Measurements from ENCODE around the gene JAK2.
"Not testable (repeated sequence)": the region's sequence is repeated elsewhere in the genome, so short reads cannot be mapped to it uniquely, and the experiment has no call there.

Gene JAK2

DNA sequence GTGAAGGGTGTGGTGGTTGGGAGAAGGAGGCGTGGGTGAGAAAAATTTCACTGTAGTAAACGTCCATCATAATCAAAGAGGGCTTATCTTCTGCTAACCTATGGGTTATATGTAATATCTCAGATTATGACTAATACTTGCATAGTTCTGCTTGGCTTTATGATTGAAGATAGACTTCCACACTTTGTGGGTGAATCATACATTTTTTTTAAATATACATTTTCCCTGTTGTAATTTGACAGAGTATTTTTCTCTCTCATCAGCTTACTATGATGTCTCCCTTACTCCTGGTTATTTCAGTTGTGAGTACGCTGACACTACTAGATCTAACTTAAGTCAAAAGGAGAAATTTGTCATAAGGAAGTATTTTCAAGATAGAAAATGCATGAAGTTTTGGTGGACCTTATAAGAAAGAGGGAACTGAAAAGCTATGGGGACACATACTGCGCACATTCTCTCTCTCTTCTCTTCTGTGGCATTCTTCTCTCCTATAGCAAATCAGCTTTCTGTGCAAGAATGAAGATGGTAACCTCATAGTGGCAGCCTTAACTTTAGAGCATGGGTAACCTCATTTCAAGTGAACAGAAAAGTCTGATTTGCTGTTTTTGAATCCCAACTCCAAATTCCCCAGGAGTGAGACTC lies 4.9 kb upstream of the JAK2 start:
- DNase-seq (ENCODE audit: low read depth in 3 of 3): no peak

DNA sequence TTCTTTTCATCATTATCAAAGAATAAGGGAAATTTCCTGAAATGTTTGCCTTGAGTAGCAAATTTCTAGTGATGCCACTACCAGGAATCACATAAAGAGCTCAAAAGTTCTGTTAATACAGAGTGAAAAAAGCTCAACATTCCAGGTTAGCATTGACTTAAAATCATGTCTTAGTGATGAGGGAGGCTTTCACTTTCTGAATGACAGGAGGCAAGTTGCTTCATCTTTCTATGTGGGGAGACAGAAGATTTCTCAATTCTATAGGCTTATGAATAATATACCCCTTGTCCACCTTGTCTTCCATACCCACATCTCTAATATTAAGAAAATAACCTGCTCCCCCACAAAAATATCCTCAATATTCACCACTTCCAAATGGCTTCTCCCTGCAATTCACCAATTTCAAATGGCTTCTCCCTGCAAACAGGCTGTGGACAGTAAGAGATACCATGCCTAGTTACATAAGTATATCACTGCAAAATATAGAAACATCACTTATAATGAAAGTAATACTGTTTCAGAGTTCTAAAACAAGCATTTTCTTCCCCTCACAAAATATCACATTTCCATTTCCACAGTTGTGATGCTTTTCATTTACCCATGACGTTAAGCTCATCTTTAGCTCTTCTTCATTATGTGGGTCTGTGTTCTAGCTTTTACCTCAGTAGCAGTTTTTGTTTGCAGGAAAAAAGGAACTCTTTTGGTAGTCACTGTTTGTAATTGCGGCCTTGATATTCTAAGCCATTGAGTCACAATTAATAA lies 2.2 kb upstream of the JAK2 start:
- no peak for DNase-seq (ENCODE audit: low read depth in 3 of 3)

DNA sequence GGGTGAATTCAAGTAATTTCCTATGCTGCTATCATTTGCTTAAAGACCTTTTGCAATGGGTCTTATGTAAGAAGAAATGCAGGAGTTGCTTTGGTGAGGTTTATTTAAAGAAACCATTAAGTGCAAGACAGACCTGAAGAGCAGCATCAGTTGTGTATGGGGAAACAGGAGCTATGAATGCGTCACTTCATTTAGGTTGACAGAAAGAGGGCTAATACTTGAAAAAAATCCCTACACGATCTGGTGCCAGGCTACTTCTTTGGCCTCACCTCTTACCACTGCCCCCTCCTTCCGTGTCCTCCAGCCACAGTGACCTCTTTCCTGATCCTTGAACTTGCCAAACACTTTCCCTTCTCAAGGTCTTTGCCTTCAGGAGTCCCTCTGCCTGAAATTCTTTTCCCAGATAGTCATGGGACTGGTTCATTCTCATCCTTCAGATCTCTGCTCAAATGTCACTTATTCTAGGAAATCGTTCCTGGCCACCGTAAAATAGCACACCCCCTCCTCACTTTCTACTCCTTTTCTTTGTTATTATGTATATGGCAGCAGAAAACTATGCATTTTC lies 1.4 kb upstream of the JAK2 start:
- DNase-seq (ENCODE audit: low read depth in 3 of 3): no peak

DNA sequence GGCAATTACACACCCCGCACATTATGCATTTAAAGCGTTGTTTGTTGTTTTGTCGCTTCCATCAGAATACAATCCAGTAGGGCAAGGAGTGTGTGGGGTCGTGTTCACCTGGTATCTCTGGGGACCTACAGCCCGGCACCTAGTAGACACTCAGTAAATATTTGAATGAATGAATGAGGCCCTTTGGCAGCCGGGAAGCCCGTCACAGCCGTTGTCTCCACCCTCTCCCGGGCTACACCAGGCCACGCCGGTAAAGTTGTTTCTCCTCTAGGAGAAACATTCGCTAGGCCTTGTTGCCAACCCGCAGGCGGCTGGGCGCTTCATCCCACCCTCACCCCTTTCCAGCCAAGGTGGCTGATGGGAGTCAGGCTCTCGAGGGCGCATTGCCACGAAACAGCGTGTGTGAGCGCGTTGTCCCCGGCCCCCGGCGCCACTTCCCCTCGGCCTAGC lies 876 bp upstream of the JAK2 start:
- DNase-seq (ENCODE audit: low read depth in 3 of 3): no peak

DNA sequence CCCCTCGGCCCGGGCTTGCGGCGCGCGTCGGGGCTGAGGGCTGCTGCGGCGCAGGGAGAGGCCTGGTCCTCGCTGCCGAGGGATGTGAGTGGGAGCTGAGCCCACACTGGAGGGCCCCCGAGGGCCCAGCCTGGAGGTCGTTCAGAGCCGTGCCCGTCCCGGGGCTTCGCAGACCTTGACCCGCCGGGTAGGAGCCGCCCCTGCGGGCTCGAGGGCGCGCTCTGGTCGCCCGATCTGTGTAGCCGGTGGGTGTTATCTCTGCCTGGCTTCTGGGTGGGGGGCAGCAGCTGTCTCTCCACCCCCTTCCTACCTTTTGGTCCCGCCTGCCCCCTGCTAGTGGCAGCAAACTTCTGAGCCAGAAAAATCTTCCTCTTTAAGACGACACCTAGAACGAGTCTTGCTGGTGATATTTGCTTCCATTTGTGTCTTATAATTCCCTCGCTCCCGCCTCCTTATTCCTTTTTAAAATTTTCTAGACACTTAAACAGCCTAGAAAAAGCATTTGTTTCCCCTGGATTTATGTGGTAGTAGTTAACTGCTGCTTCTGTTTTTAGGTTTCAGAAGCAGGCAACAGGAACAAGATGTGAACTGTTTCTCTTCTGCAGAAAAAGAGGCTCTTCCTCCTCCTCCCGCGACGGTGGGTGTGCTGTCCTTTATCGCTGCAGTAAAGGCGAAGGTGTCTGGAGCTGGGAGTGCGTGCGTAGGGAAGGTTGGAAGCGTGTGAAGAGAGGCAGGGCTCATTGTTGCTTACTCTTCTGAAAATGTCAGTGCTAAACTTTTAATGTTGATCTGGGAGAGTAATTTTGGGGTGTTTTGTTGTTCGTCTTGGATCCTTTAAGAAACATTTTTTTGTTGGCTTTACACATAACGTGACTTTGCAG lies 554 bp downstream of the JAK2 start:
- peak in 1 of 3 donors; percentile 11 for DNase-seq (ENCODE audit: low read depth in 3 of 3)

DNA sequence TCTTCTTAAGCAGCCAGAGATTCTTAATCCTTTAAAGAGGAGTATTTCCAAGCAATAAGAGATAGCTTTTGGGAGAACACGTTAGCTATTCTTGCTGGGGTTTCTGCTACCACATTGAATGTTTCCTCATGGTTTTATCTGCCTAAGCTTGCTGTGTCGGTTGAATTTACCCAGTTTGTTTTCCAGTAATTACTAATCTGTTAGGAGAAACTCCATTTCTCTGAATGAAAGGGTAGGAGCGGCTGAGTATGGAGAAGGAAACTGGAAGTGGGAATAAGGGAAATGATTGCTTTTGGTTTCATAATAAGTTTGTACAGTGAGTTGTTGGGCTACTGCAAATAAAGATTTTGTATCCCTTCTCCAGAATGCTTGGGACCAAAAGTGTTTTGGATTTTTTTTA lies 1.2 kb downstream of the JAK2 start:
- DNase-seq (ENCODE audit: low read depth in 3 of 3): no peak

DNA sequence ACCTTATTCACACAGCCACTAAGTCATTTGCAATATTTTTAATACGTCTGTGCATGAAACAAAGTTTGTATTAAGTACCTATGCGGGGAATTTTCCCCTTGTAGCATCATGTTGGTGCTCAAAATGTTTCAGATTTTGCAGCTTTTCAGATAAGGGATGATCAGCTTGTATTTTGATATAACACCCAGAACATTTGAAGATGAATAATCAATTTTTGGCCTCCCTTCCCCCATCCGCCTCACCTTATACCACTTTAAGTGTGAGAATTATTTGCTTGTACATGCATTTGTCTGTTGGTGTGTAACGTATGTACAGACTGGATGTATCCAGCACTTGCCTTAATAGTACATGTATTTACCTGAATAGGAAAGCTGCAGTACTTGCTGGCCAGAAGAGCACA lies 1.7 kb downstream of the JAK2 start:
- DNase-seq (ENCODE audit: low read depth in 3 of 3): no peak

DNA sequence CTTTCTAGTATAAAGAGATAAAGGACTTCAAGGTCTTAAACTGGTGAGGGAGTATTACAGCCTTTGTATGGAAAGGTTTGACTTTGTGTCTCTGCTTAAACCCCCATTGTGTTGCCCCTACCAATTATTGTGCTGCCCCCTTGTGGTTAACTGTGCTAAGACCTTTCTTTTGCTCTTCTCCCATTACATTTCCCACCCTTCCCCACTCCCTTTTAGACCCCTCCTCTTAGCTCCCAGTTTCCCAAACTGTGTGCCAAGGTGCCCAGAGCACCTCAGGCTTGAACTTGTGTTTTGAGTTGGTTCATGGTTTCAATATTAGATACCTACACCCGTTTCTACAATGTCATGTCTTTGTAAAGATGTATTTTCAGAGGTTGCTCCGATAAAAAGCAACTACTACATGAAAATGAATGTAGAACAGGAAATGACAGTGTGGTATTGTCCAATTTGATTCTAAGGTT lies 2.9 kb downstream of the JAK2 start:
- peak in 2 of 3 donors; percentile 28 to 62 for DNase-seq (ENCODE audit: low read depth in 3 of 3)

DNA sequence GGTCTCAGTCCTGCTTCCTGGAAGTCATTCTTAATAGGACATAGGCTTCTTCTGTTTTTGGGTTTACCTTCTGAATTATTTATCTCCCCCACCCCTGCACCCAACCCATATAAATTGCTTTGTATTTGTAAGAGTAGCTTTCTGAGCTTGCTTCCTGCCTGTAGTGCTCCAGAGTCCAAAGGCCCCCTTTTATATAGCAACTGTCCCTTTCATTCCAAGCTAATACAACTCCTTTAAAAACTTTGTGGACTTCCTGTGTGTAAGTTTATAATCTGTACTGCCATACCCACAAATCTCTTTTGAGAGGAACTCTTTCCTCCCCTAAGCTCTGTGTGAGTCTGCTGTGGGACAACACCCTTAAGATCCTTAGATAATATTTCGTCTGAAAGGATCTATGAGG lies 7.8 kb downstream of the JAK2 start:
- no peak for DNase-seq (ENCODE audit: low read depth in 3 of 3)

DNA sequence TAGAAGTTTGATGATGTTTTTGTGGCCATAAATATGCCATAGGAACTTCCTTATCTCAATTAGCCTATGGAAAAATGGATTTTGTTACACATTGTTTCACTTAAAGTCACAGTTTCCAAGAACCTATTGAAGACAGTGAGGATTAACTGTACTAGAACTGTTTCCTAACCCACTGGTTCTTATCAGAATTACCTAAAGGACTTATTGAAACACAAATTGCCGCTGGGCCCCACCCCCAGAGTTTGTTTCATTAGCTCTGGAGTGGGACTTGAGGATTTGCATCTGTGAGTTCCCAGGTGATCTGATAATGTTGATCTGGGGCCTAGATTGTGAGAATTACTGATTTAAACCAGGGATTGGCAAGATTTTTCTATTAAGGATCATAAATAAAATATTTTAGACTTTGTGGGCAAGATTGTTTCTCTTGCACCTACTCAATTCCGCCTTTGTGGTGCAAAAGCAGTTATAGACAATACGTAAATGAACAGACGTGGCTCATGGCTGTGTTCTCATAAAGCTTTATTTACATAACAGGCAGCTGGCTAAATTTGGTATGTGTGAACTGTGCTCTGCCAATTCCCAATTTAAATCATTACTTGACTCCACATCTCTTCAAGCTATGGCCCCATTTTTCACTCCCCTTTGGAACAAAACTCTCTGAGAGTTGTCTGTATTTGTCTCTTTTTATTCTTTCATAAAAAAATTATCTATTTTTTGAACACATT lies 9.3 kb downstream of the JAK2 start:
- no peak for DNase-seq (ENCODE audit: low read depth in 3 of 3)

DNA sequence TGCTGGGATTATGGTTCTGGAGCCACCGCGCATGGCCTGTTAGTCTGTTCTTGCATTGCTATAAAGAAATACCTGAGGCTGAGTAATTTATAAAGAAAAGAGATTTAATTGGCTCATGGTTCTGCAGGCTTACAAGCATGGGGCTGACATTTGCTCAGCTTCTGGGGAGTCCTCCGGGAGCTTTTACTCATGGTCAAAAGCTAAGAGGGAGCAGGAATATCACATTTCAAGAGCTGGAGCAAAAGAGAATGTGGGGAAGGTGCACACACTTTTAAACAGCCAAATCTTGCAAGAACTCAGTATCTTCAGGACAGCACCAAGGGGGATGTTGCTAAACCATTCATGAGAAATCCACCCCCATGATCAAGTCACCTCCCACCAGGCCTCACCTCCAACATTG lies 12.1 kb downstream of the JAK2 start:
- DNase-seq (ENCODE audit: low read depth in 3 of 3): no peak

DNA sequence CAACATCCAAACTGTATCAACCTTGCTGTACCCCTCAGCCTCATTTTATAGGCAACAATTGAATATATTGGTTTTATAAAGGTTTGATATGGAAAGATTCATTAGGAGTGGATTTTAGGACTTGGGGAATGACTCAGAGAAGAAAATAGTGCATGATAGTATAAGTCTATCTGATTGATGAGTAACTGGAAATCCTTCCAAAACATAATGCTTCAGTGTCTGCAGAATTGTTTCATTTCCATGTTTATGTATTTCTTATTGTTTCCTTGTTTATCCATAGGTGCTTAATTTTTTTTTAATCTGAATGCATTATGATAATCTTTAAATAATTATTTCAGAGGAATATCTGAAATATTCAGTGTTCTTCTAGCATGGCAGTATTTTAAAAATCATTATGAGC lies 12.6 kb downstream of the JAK2 start:
- DNase-seq (ENCODE audit: low read depth in 3 of 3): no peak

DNA sequence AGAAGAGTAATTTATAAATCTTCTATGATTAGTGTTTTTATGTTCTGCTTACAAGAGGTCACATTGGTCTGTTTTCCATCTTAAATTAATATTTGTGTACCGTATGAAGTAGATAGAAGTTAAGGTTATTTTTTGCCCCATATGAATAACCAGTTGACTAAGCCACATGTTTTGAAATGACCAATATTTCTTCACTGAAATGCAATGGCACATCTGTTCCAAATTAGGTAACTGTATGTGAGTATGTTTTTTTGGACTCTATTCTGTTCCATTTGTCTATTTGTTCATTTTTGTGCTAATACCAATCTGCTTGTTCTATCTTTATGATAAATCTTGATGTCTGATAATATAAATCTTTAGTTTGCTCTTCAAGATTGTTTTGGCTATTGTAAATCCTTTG lies 17.7 kb downstream of the JAK2 start:
- no peak for DNase-seq (ENCODE audit: low read depth in 3 of 3)

DNA sequence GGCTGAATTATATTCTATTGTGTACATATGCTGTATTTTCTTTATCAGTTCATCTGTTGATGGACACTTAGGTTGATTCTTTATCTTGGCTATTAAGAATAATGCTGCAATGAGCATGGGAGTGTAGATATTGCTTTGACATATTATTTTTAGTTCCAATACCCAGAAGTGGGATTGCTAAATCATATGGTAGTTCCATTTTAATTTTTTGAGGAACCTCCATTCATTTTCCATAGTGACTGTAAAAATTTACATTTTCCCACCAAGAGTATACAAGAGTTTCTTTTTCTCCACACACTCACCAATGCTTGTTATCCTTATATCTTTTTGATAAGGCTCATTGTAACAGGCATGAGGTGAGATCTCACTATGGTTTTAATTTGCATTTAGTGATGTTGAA lies 19.4 kb downstream of the JAK2 start:
- DNase-seq (ENCODE audit: low read depth in 3 of 3): no peak

DNA sequence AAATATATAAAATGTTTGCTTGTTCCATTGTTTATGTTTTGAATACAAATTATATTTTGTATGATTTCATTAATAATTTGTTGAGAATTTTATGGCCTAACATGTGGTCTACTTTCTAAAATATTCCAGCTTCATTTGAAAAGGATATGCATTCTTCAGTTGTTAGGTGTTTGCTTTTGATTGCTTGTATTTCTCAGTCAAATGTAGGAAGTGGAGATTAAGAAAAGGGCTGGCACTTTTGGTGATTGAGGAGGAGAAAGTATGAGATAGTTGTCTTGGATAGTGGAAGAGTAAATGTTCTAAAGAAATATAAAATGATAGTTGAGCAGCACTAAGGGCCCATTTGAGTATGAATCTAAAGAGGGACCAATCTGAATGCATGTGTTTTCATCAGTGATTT lies 23.1 kb downstream of the JAK2 start:
- DNase-seq (ENCODE audit: low read depth in 3 of 3): no peak

DNA sequence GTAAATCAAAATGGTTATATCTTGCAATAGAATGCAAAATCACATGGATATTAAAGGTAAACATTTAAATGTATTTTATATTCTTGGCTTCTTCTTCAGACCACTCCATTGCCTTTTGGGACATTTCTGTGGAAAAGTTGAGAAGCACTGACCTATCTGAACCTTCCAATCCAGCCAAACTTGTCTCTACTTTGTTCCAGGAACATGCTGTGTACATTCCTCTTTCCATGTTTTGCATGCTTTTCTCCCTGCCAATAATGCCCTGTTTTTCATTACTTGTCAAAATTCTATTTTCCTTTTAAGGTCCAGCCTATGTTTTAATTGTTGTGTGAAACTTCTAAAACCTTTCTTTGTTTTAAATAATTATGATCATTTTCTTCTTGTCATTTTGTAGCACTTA lies 28.3 kb downstream of the JAK2 start:
- DNase-seq (ENCODE audit: low read depth in 3 of 3): no peak

DNA sequence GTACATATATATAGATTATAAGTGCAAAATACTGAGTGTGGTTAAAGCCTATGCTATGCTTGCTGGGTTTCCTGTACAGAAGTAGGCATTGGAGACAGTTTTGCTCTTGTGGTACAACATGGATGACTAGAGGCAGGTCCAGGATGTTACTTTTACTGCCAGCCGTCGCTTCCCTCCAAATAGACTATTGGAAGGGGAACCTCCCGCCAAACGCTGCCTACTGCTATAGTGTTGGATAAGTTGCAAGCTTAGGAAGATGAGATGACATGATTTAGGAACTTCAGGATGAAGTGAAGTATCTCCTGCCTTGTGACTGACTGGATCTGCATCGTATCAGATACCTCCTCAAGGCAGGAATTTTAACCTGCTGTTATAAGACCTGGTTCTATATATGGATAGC lies 30.9 kb downstream of the JAK2 start:
- DNase-seq (ENCODE audit: low read depth in 3 of 3): no peak

DNA sequence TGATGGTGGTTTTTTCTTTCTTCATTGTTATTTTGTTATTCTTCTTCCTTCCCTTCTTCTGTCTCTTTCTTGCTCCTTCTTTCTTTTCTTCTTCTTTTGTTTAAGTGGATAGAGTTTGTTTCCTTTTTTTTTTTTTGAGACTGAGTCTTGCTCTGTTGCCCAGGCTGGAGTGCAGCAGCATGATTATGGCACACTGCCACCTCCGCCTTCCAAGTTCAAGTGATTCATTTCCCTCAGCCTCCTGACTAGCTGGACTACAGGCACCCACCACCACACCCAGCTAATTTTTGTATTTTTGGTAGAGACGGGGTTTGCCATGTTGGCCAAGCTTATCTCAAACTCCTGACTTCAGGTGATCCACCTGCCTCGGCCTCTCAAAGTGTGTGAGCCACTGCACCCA lies 40.3 kb downstream of the JAK2 start:
- no peak for DNase-seq (ENCODE audit: low read depth in 3 of 3)

DNA sequence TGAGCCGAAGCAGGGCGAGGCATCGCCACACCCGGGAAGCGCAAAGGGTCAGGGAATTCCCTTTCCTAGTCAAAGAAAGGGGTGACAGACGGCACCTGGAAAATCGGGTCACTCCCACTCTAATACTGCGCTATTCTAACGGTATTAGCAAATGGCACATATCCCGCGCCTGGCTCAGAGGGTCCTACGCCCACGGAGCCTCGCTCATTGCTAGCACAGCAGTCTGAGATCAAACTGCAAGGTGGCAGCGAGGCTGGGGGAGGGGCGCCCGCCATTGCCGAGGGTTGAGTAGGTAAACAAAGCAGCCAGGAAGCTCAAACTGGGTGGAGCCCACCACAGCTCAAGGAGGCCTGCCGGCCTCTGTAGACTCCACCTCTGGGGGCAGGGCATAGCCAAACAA lies 46.9 kb downstream of the JAK2 start:
- not testable (repeated sequence) for DNase-seq (ENCODE audit: low read depth in 3 of 3)

DNA sequence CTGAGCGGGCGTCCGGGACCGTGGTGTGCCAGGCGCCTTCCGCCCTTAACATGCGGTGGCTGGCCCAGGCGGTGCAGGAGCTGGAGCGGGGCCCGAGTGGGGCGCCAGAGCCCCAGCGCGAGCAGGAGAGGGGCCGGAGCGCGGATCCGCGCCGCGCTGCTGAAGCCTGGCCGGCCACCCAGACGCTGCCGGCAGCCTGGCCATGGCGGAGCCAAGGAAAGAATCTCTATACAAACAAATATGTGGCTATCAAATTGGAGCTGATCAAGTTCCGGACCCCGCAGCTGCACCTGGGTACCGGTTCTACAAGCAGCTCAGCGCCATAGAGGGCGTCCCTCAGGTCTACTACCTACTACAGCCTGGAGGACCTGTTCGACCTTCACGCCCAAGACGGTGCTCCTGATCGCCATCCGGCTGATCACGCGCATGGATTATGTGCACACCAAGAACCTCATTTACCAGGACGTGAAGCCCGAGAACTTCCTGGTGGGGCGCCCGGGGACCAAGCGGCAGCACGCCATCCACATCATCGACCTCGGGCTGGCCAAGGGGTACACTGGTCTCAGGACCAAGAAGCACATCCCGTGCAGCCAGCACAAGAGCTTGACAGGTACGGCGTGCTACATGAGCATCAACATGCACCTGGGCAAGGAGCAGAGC lies 55.8 kb downstream of the JAK2 start:
- DNase-seq (ENCODE audit: low read depth in 3 of 3): no peak

Data from stimulated activated CD4-positive, alpha-beta T cell treated with anti-CD3 and anti-CD28 coated beads, TNF-alpha, amount 100 ng/mL, for 48 hours (primary cell).